HepG2 (cell line): ENCODE results near the gene TBC1D14. TPM values are rescaled to one million over a fixed set of nuclear protein-coding genes. Genes with fewer than 3 reads are reported as not detected.

Source experiments
- ARNT ChIP-seq: fragments of 450-650 bp; IDR thresholded peaks from 2 replicates; pipeline ENCODE4 v1.6.1; 2017
- ATF1 ChIP-seq: IDR thresholded peaks from 2 replicates; pipeline ENCODE4 v1.6.1; 2016; ENCODE audit warnings: mild to moderate bottlenecking, control low read depth
- CREB1 ChIP-seq, 2 experiments: fragments of 450-650 bp in 1 of 2; IDR thresholded peaks; 2 replicates each; pipeline ENCODE4 v1.6.1; 2016 to 2017; ENCODE audit warnings: control low read depth in 1 of 2, mild to moderate bottlenecking in 1 of 2, missing compliant biosample characterization in 1 of 2, missing genetic modification characterization in 1 of 2
- GABPB1 ChIP-seq: IDR thresholded peaks from 2 replicates; pipeline ENCODE4 v1.6.1; 2016; ENCODE audit warnings: mild to moderate bottlenecking, missing genetic modification reagents, moderate library complexity, missing compliant biosample characterization
- GPN1 ChIP-seq: sonication (generic); formaldehyde crosslinking; IDR thresholded peaks from 2 replicates; pipeline ENCODE4 v1.5.1; 2020; ENCODE audit warnings: missing genetic modification reagents, borderline replicate concordance
- HDAC2 ChIP-seq: sonication (generic); formaldehyde crosslinking; IDR thresholded peaks from 2 replicates; pipeline ENCODE4 v1.4.0; 2020; ENCODE audit warnings: missing genetic modification reagents
- MLLT10 ChIP-seq: sonication (generic); formaldehyde crosslinking; IDR thresholded peaks from 2 replicates; pipeline ENCODE4 v1.4.0; 2020; ENCODE audit warnings: missing genetic modification reagents
- MYNN ChIP-seq: sonication (generic); formaldehyde crosslinking; IDR thresholded peaks from 2 replicates; pipeline ENCODE4 v1.4.0; 2020; ENCODE audit warnings: mild to moderate bottlenecking, low read depth, missing genetic modification reagents
- PHF8 ChIP-seq: sonication (generic); formaldehyde crosslinking; IDR thresholded peaks from 2 replicates; pipeline ENCODE4 v1.5.0; 2020; ENCODE audit warnings: missing genetic modification reagents
- RBM39 ChIP-seq: fragments of 200-400 bp; formaldehyde crosslinking; IDR thresholded peaks from one replicate; pipeline ENCODE4 v1.6.1; 2018; ENCODE audit warnings: antibody characterized with exemption, mild to moderate bottlenecking, low read depth, low read length; ENCODE audit not compliant: poor library complexity, severe bottlenecking
- YEATS2 ChIP-seq: sonication (generic); formaldehyde crosslinking; IDR thresholded peaks from 2 replicates; pipeline ENCODE4 v1.4.0; 2020; ENCODE audit warnings: missing genetic modification reagents, borderline replicate concordance
- ZNF24 ChIP-seq: fragments of 450-650 bp; IDR thresholded peaks from 2 replicates; pipeline ENCODE4 v1.6.1; 2017; ENCODE audit warnings: antibody characterized with exemption, mild to moderate bottlenecking
- ZNF484 ChIP-seq: sonication (generic); formaldehyde crosslinking; IDR thresholded peaks from 2 replicates; pipeline ENCODE4 v1.5.1; 2020; ENCODE audit warnings: mild to moderate bottlenecking, low read depth, missing genetic modification reagents, borderline replicate concordance
- ZNF7 ChIP-seq: IDR thresholded peaks from 2 replicates; pipeline ENCODE4 v1.6.1; 2016; ENCODE audit warnings: missing biosample characterization, missing genetic modification reagents
- ZNF720 ChIP-seq: sonication (generic); formaldehyde crosslinking; IDR thresholded peaks from 2 replicates; pipeline ENCODE4 v1.4.0; 2020; ENCODE audit warnings: missing genetic modification reagents
- ZNF749 ChIP-seq: sonication (generic); formaldehyde crosslinking; IDR thresholded peaks from 2 replicates; pipeline ENCODE4 v1.8.0; 2022; ENCODE audit warnings: mild to moderate bottlenecking, missing genetic modification reagents, moderate library complexity, borderline replicate concordance
- ZNF782 ChIP-seq: sonication (generic); formaldehyde crosslinking; IDR thresholded peaks from 2 replicates; pipeline ENCODE4 v1.4.0; 2020; ENCODE audit warnings: missing genetic modification reagents, mild to moderate bottlenecking, borderline replicate concordance
- ZNF788 ChIP-seq: sonication (generic); formaldehyde crosslinking; IDR thresholded peaks from 2 replicates; pipeline ENCODE4 v1.5.0; 2020; ENCODE audit warnings: mild to moderate bottlenecking, missing genetic modification reagents, borderline replicate concordance
- ZSCAN20 ChIP-seq: sonication (generic); formaldehyde crosslinking; IDR thresholded peaks from 2 replicates; pipeline ENCODE4 v1.4.0; 2020; ENCODE audit warnings: missing genetic modification reagents, mild to moderate bottlenecking, borderline replicate concordance
- polyA plus RNA-seq, 8 experiments: library from polyadenylated mRNA; depleted of rRNA in 3 of 8; stranded (reverse) in 7 of 8; unstranded in 1 of 8; fragments of >200 nt; fragmentation: Illumina TruSeq in 4 of 8; extraction: Trizol in 4 of 8; gene quantifications; 2 replicates each; pipeline versions ENCODE4 v1.2.1 to v1.2.3, GENCODE V29; 2011 to 2016; ENCODE audit warnings: low read depth in 4 of 8, missing spikeins in 1 of 8, mixed read lengths in 1 of 8; ENCODE audit not compliant: insufficient read depth in 1 of 8
- total RNA-seq, 5 experiments: library from RNA; depleted of rRNA; stranded (reverse); fragments of >200 nt; fragmentation: Illumina TruSeq; extraction: Trizol; gene quantifications; 2 replicates each; pipeline ENCODE4 v1.2.3, GENCODE V29; 2016; ENCODE audit warnings: low read depth in 1 of 5
- TF ChIP-seq, protein P1 (sequence below): sonication (generic); formaldehyde crosslinking; IDR thresholded peaks from 2 replicates; pipeline ENCODE4 v1.5.0; 2020; ENCODE audit warnings: mild to moderate bottlenecking, missing genetic modification reagents, borderline replicate concordance
- TF ChIP-seq, protein P2 (sequence below): sonication (generic); formaldehyde crosslinking; IDR thresholded peaks from 2 replicates; pipeline ENCODE4 v1.4.0; 2020; ENCODE audit warnings: low read depth, mild to moderate bottlenecking, missing genetic modification reagents
- TF ChIP-seq, protein P3 (sequence below): sonication (generic); formaldehyde crosslinking; IDR thresholded peaks from 2 replicates; pipeline ENCODE4 v1.5.1; 2020; ENCODE audit warnings: mild to moderate bottlenecking, missing genetic modification reagents

TBC1D14 gene
- total and polyA plus RNA-seq, 2 of the 13 experiments (the other 11 are each of a cell fraction or from before 2014, with no cell fraction given) = 29.5 to 46.5 TPM

DNA sequence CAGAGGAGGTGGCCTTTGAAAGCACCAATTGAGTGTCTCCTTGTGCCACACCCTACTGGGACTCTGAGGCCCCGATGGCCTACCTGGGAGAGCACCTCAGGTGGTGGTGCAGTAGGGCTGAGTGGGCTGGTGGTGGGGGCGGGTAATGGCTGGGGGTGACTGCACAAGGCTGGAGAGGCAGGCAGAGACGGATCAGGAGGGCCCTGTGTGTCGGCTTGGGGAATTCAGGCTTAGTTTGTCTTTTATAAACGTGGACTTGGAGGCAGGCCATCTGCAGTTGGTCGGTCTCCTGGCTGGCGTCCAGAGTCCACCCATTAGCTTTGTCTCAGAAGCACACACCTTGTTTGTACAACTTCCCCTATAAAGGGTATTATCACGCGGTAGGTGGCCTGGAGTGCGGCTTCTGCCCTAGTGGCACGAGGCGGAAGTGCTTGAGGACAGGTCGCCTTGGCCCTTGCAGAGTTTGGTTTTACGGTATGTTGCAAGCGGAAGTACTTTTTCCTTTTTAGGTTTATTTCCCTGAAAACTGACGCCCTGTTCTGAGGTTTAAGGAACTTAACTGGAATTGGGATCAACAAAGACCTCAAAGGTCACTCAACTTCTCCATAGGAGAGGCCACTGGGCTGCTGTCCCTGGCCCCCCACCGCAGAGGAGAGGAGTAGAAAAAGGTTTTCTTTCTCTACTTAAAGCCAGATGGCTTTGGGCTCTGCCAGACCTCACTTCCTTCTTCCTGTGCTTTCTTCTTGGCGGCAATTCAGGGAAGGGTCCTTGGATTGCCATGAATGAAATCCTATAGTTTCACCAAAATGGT is 8.0 kb downstream of the TBC1D14 start (continued):
- TF ChIP-seq, protein P1, sequence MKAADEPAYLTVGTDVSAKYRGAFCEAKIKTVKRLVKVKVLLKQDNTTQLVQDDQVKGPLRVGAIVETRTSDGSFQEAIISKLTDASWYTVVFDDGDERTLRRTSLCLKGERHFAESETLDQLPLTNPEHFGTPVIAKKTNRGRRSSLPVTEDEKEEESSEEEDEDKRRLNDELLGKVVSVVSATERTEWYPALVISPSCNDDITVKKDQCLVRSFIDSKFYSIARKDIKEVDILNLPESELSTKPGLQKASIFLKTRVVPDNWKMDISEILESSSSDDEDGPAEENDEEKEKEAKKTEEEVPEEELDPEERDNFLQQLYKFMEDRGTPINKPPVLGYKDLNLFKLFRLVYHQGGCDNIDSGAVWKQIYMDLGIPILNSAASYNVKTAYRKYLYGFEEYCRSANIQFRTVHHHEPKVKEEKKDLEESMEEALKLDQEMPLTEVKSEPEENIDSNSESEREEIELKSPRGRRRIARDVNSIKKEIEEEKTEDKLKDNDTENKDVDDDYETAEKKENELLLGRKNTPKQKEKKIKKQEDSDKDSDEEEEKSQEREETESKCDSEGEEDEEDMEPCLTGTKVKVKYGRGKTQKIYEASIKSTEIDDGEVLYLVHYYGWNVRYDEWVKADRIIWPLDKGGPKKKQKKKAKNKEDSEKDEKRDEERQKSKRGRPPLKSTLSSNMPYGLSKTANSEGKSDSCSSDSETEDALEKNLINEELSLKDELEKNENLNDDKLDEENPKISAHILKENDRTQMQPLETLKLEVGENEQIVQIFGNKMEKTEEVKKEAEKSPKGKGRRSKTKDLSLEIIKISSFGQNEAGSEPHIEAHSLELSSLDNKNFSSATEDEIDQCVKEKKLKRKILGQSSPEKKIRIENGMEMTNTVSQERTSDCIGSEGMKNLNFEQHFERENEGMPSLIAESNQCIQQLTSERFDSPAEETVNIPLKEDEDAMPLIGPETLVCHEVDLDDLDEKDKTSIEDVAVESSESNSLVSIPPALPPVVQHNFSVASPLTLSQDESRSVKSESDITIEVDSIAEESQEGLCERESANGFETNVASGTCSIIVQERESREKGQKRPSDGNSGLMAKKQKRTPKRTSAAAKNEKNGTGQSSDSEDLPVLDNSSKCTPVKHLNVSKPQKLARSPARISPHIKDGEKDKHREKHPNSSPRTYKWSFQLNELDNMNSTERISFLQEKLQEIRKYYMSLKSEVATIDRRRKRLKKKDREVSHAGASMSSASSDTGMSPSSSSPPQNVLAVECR (CRISPR knock-in tag) = peak; percentile 81; the same call in 1 of the 2 replicates
- no peak for TF ChIP-seq ARNT
- no peak for TF ChIP-seq MYNN
- no peak for TF ChIP-seq ZNF24
- TF ChIP-seq, protein P2, sequence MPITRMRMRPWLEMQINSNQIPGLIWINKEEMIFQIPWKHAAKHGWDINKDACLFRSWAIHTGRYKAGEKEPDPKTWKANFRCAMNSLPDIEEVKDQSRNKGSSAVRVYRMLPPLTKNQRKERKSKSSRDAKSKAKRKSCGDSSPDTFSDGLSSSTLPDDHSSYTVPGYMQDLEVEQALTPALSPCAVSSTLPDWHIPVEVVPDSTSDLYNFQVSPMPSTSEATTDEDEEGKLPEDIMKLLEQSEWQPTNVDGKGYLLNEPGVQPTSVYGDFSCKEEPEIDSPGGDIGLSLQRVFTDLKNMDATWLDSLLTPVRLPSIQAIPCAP = 0 out of 2 replicates have a peak, but pooled peaks have one; percentile 63
- no peak for TF ChIP-seq GPN1 (CRISPR knock-in tag)
- TF ChIP-seq ZNF788 (CRISPR knock-in tag) = peak; percentile 80; the same call in 1 of the 2 replicates
- 0 out of 2 replicates have a peak, but pooled peaks have one; percentile 36 for TF ChIP-seq PHF8 (CRISPR knock-in tag)
- TF ChIP-seq MLLT10 (CRISPR knock-in tag) = no peak
- no peak for TF ChIP-seq ZNF7
- no peak for TF ChIP-seq ZNF720
- TF ChIP-seq ZNF484 (CRISPR knock-in tag) = no peak
- TF ChIP-seq, protein P3, sequence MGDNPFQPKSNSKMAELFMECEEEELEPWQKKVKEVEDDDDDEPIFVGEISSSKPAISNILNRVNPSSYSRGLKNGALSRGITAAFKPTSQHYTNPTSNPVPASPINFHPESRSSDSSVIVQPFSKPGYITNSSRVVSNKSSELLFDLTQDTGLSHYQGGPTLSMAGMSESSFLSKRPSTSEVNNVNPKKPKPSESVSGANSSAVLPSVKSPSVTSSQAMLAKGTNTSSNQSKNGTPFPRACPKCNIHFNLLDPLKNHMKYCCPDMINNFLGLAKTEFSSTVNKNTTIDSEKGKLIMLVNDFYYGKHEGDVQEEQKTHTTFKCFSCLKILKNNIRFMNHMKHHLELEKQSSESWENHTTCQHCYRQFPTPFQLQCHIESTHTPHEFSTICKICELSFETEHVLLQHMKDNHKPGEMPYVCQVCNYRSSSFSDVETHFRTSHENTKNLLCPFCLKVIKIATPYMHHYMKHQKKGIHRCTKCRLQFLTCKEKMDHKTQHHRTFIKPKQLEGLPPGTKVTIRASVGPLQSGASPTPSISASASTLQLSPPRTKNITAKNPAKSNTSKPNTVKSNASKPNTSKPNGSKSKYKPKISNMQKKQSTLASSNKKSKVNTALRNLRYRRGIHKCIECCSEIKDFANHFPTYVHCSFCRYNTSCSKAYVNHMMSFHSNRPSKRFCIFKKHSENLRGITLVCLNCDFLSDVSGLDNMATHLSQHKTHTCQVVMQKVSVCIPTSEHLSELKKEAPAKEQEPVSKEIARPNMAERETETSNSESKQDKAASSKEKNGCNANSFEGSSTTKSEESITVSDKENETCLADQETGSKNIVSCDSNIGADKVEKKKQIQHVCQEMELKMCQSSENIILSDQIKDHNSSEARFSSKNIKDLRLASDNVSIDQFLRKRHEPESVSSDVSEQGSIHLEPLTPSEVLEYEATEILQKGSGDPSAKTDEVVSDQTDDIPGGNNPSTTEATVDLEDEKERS (CRISPR knock-in tag) = peak; percentile 58; the same call in 1 of the 2 replicates
- TF ChIP-seq CREB1 (IDR thresholded peaks at IDR 0.05) = no peak
- TF ChIP-seq CREB1 (CRISPR knock-in tag; IDR thresholded peaks at IDR 0.05) = no peak
- no peak for TF ChIP-seq ZNF782 (CRISPR knock-in tag)
- TF ChIP-seq HDAC2 (CRISPR knock-in tag) = peak; percentile 96
- TF ChIP-seq ATF1 = no peak
- TF ChIP-seq RBM39 = no peak
- peak; percentile 79 for TF ChIP-seq GABPB1 (CRISPR knock-in tag)
- peak; percentile 73; the same call in 1 of the 2 replicates for TF ChIP-seq ZNF749 (CRISPR knock-in tag)
- TF ChIP-seq ZSCAN20 (CRISPR knock-in tag) = 0 out of 2 replicates have a peak, but pooled peaks have one; percentile 56
- TF ChIP-seq YEATS2 = peak; percentile 60; the same call in 1 of the 2 replicates
